HepG2 (cell line): ENCODE data around the gene NPR3. TPM values are rescaled to one million over a fixed set of nuclear protein-coding genes. Genes with fewer than 3 reads are reported as not detected.

ENCODE experiments used
- ATAC-seq: fragments of 200-7000 bp; cut with Tn5 transposase; 3 replicates; pipeline ENCODE4 v1.9.1; 2020; ENCODE audit warnings: mild to moderate bottlenecking, moderate library complexity
- BruUV-seq: library from RNA; stranded (reverse); fragments of 400-500 nt; replicated peaks from 2 replicates; lab custom pipeline; 2021; lab: Mats Ljungman, UMichigan
- CTCF ChIA-PET: fragments of 300-600 bp; formaldehyde crosslinking; extraction: SDS; loops from one replicate; lab custom pipeline; 2021; ENCODE audit warnings: low total read pairs, inconsistent platforms, low intra/inter-chr PET ratio; lab: Yijun Ruan, JAX
- POLR2A ChIA-PET: fragments of 350-600 bp; sonication (Branson Sonifier 250); formaldehyde crosslinking; loops from one replicate; lab custom pipeline; 2020; ENCODE audit warnings: antibody characterized with exemption, inconsistent platforms; lab: Yijun Ruan, JAX
- DNase-seq: peaks from one replicate; pipeline ENCODE4 v3.0.0-alpha.2; 2015; ENCODE audit warnings: low spot score
- FAIRE-seq: peaks from 3 replicates; lab custom pipeline; 2011; peaks lifted over from hg19 to GRCh38; lab: Jason Lieb, UNC
- H2AFZ ChIP-seq: one replicate; pipeline ENCODE4 v1.6.1; 2011; ENCODE audit warnings: low read length, inconsistent platforms
- H3K27ac ChIP-seq: fragments of 300-600 bp; 3 replicates; pipeline ENCODE4 v1.8.0; 2011; ENCODE audit warnings: mixed run types, mild to moderate bottlenecking, mixed read lengths, low read length, inconsistent platforms; ENCODE audit not compliant: insufficient read depth; ENCODE audit errors: extremely low read length
- H3K27me3 ChIP-seq, 2 experiments: fragments of 200-600 bp in 1 of 2; 2 replicates in 1 of 2; 3 replicates in 1 of 2; pipeline versions ENCODE4 v1.6.0 to v1.8.0; 2011; ENCODE audit warnings: low read length in 2 of 2, mild to moderate bottlenecking in 2 of 2, moderate library complexity in 2 of 2, inconsistent platforms in 1 of 2; ENCODE audit not compliant: insufficient read depth in 2 of 2, control insufficient read depth in 1 of 2
- H3K36me3 ChIP-seq, 2 experiments: fragments of 200-600 bp in 1 of 2; replicated peaks in 1 of 2; 2 replicates in 1 of 2; 3 replicates in 1 of 2; pipeline versions ENCODE4 v1.5.1 to v1.8.0; 2011; ENCODE audit warnings: low read length in 2 of 2, inconsistent platforms in 1 of 2; ENCODE audit not compliant: insufficient read depth in 2 of 2, control insufficient read depth in 1 of 2
- H3K4me1 ChIP-seq: 2 replicates; pipeline ENCODE4 v1.5.1; 2012; ENCODE audit warnings: low read length, inconsistent platforms; ENCODE audit not compliant: insufficient read depth
- H3K4me2 ChIP-seq: 2 replicates; pipeline ENCODE4 v1.6.0; 2011; ENCODE audit warnings: low read depth, low read length, inconsistent platforms
- H3K4me3 ChIP-seq, 3 experiments: fragments of 200-600 bp in 1 of 3; sonication (generic), shearing (Covaris generic) in 1 of 3; replicated peaks in 1 of 3; 2 replicates each; pipeline ENCODE4 v1.5.1; 2011 to 2016; ENCODE audit warnings: low read length in 3 of 3, inconsistent platforms in 2 of 3, low read depth in 2 of 3, mild to moderate bottlenecking in 2 of 3, control low read depth in 1 of 3, mixed read lengths in 1 of 3; ENCODE audit not compliant: insufficient read depth in 1 of 3
- H3K79me2 ChIP-seq: one replicate; pipeline ENCODE4 v1.6.1; 2011; ENCODE audit warnings: low read length, inconsistent platforms; ENCODE audit not compliant: insufficient read depth
- H3K9ac ChIP-seq: 2 replicates; pipeline ENCODE4 v1.6.0; 2011; ENCODE audit warnings: mild to moderate bottlenecking, low read depth, low read length, inconsistent platforms; ENCODE audit not compliant: insufficient read depth
- H3K9me3 ChIP-seq: 2 replicates; pipeline ENCODE4 v1.5.1; 2012; ENCODE audit warnings: mild to moderate bottlenecking, low read length
- H4K20me1 ChIP-seq: 2 replicates; pipeline ENCODE4 v1.6.0; 2011; ENCODE audit warnings: inconsistent platforms, mild to moderate bottlenecking, low read length, moderate library complexity; ENCODE audit not compliant: insufficient read depth
- ATF5 ChIP-seq: sonication (generic); formaldehyde crosslinking; IDR thresholded peaks from 2 replicates; pipeline ENCODE4 v1.4.0; 2020; ENCODE audit warnings: mild to moderate bottlenecking, low read depth, missing genetic modification reagents
- CHD4 ChIP-seq: fragments of 200-600 bp; sonication (generic); IDR thresholded peaks from 2 replicates; pipeline ENCODE4 v1.7.0; 2017; ENCODE audit warnings: mild to moderate bottlenecking, low read length, borderline replicate concordance
- GATAD2A ChIP-seq: IDR thresholded peaks from 2 replicates; pipeline ENCODE4 v1.6.1; 2016
- IRX3 ChIP-seq: sonication (generic); formaldehyde crosslinking; IDR thresholded peaks from 2 replicates; pipeline ENCODE4 v1.8.1; 2023; ENCODE audit warnings: mild to moderate bottlenecking, low read depth, missing genetic modification reagents, borderline replicate concordance
- ISL2 ChIP-seq: sonication (generic); formaldehyde crosslinking; IDR thresholded peaks from 2 replicates; pipeline ENCODE4 v1.5.0; 2020; ENCODE audit warnings: missing genetic modification reagents
- NFE2 ChIP-seq: sonication (generic); formaldehyde crosslinking; IDR thresholded peaks from 2 replicates; pipeline ENCODE4 v1.4.0; 2020; ENCODE audit warnings: missing genetic modification reagents
- NPAS2 ChIP-seq: sonication (generic); formaldehyde crosslinking; IDR thresholded peaks from 2 replicates; pipeline ENCODE4 v1.8.0; 2022; ENCODE audit warnings: mild to moderate bottlenecking, missing genetic modification reagents, borderline replicate concordance
- SIN3A ChIP-seq: IDR thresholded peaks from 2 replicates; pipeline ENCODE4 v1.6.1; 2011; ENCODE audit warnings: low read depth, mild to moderate bottlenecking, control low read depth, low read length, borderline replicate concordance
- ZFP41 ChIP-seq: sonication (generic); formaldehyde crosslinking; IDR thresholded peaks from 2 replicates; pipeline ENCODE4 v1.4.0; 2020; ENCODE audit warnings: mild to moderate bottlenecking, missing genetic modification reagents, borderline replicate concordance
- ZFYVE20 ChIP-seq: sonication (generic); formaldehyde crosslinking; IDR thresholded peaks from 2 replicates; pipeline ENCODE4 v1.8.0; 2023; ENCODE audit warnings: low read depth, mild to moderate bottlenecking, moderate library complexity, missing genetic modification reagents, borderline replicate concordance
- ZNF124 ChIP-seq: sonication (generic); formaldehyde crosslinking; IDR thresholded peaks from 2 replicates; pipeline ENCODE4 v1.4.0; 2020; ENCODE audit warnings: missing genetic modification reagents
- ZNF260 ChIP-seq: sonication (generic); formaldehyde crosslinking; IDR thresholded peaks from 2 replicates; pipeline ENCODE4 v1.4.0; 2020; ENCODE audit warnings: missing genetic modification reagents, low read depth, mild to moderate bottlenecking, borderline replicate concordance
- WGBS: methylation state at CpG from one replicate; pipeline ENCODE4 v1.1.6; 2017; ENCODE audit warnings: low lambda C conversion rate; 5-methylcytosine and 5-hydroxymethylcytosine counted together
- in situ Hi-C: cut with HindIII; loops from 2 replicates; pipeline ENCODE4 v1.10.0; 2017; ENCODE audit warnings: low pct_unique_long_range_greater_than_20kb; ENCODE audit not compliant: extremely low pct_ligation_motif_present
- intact Hi-C: fragments of 100-400 bp; cut with micrococcal nuclease; formaldehyde crosslinking; loops from one replicate; pipeline ENCODE4 v1.10.0; 2022; ENCODE audit not compliant: unreplicated experiment
- polyA plus RNA-seq, 8 experiments: library from polyadenylated mRNA; depleted of rRNA in 3 of 8; stranded (reverse) in 7 of 8; unstranded in 1 of 8; fragments of >200 nt; fragmentation: Illumina TruSeq in 4 of 8; extraction: Trizol in 4 of 8; gene quantifications; 2 replicates each; pipeline versions ENCODE4 v1.2.1 to v1.2.3, GENCODE V29; 2011 to 2016; ENCODE audit warnings: low read depth in 4 of 8, missing spikeins in 1 of 8, mixed read lengths in 1 of 8; ENCODE audit not compliant: insufficient read depth in 1 of 8
- total RNA-seq, 5 experiments: library from RNA; depleted of rRNA; stranded (reverse); fragments of >200 nt; fragmentation: Illumina TruSeq; extraction: Trizol; gene quantifications; 2 replicates each; pipeline ENCODE4 v1.2.3, GENCODE V29; 2016; ENCODE audit warnings: low read depth in 1 of 5
- TF ChIP-seq, protein P1 (sequence below): sonication (generic); formaldehyde crosslinking; IDR thresholded peaks from 2 replicates; pipeline ENCODE4 v1.9.0; 2022; ENCODE audit warnings: missing genetic modification reagents, mild to moderate bottlenecking, borderline replicate concordance
- TF ChIP-seq, protein P2 (sequence below): sonication (generic); formaldehyde crosslinking; IDR thresholded peaks from 2 replicates; pipeline ENCODE4 v1.5.0; 2020; ENCODE audit warnings: missing genetic modification reagents, mild to moderate bottlenecking, borderline replicate concordance

The NPR3 gene
- total and polyA plus RNA-seq, 2 of the 13 experiments (the other 11 are each of a cell fraction or from before 2014, with no cell fraction given) = 0.01 TPM; not detected in 1

DNA sequence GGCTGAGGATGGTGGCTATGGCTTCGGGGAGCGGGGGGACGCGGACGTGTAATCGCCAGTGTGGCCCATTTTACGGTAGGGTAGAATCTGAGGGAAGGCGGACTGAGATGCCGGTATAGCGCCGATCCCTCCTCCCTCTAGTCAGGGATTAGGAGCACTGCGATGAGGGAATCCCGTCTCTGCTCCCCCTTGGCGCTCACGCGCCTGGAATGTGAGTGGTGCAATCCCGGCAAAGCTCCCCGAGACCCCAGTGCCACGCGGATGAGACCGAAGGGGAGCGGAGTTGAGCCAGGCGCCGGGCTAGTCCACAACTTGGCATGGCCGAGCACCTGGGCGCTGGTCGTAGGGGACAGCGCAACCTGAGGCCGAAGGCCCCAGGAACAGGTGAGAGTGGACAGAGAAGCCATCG is 2.2 kb downstream of the NPR3 start:
- no peak overlapping the region for H3K4me3 ChIP-seq
- in situ Hi-C loops = loop anchor here (25.0 kb wide), 2 partner anchors 224 to 474 kb away; no protein-coding TSS in a partner anchor
- ATAC-seq (no peak), DNase-seq (no peak), FAIRE-seq (no peak)
- H3K9me3 ChIP-seq = no peaks in the 10 kb centered on the region
- intact Hi-C loops = no loop called here
- H3K4me1 ChIP-seq = no peaks in the 10 kb centered on the region
- CTCF ChIA-PET = no interaction called here
- TF ChIP-seq, protein P1, sequence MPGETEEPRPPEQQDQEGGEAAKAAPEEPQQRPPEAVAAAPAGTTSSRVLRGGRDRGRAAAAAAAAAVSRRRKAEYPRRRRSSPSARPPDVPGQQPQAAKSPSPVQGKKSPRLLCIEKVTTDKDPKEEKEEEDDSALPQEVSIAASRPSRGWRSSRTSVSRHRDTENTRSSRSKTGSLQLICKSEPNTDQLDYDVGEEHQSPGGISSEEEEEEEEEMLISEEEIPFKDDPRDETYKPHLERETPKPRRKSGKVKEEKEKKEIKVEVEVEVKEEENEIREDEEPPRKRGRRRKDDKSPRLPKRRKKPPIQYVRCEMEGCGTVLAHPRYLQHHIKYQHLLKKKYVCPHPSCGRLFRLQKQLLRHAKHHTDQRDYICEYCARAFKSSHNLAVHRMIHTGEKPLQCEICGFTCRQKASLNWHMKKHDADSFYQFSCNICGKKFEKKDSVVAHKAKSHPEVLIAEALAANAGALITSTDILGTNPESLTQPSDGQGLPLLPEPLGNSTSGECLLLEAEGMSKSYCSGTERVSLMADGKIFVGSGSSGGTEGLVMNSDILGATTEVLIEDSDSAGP (CRISPR knock-in tag) = no peak
- TF ChIP-seq, protein P2, sequence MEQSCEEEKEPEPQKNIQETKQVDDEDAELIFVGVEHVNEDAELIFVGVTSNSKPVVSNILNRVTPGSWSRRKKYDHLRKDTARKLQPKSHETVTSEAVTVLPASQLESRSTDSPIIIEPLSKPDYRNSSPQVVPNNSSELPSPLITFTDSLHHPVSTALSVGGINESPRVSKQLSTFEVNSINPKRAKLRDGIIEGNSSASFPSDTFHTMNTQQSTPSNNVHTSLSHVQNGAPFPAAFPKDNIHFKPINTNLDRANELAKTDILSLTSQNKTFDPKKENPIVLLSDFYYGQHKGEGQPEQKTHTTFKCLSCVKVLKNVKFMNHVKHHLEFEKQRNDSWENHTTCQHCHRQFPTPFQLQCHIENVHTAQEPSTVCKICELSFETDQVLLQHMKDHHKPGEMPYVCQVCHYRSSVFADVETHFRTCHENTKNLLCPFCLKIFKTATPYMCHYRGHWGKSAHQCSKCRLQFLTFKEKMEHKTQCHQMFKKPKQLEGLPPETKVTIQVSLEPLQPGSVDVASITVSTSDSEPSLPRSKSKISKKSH (CRISPR knock-in tag) = no peak
- no peak for TF ChIP-seq CHD4
- no peak for TF ChIP-seq GATAD2A (CRISPR knock-in tag)
- no peak for TF ChIP-seq IRX3
- no peak for TF ChIP-seq ZFYVE20 (CRISPR knock-in tag)
- TF ChIP-seq ZFP41 = no peak
- no peak for TF ChIP-seq ISL2 (CRISPR knock-in tag)
- no peak for TF ChIP-seq ATF5
- TF ChIP-seq SIN3A = no peak
- TF ChIP-seq ZNF124 = no peak
- no peak for TF ChIP-seq NPAS2 (CRISPR knock-in tag)
- TF ChIP-seq ZNF260 = no peak
- TF ChIP-seq NFE2 (CRISPR knock-in tag) = no peak
- H3K36me3 ChIP-seq = no peaks in the 10 kb centered on the region
- H2AFZ ChIP-seq = no peak overlapping the region
- POLR2A ChIA-PET = no interaction called here
- H3K4me2 ChIP-seq = no peak overlapping the region
- WGBS = 88% methylated on average over 29 of the region's 30 CpGs
- H3K27me3 ChIP-seq = peaks cover 2 to 5% of the 10 kb centered on the region in 2 experiments; a peak in 4 of 5 replicates
- H4K20me1 ChIP-seq = no peaks in the 10 kb centered on the region
- H3K79me2 ChIP-seq = no peaks in the 10 kb centered on the region
- no peak overlapping the region for H3K9ac ChIP-seq
- no peak overlapping the region for H3K27ac ChIP-seq
- BruUV-seq = no TSS peak
